Measurements from ENCODE around the gene CYS1.
"Not testable (repeated sequence)": the region's sequence is repeated elsewhere in the genome, so short reads cannot be mapped to it uniquely, and the experiment has no call there.

The CYS1 gene

GRCh38 chr2:10045561-10046355, 34.5 kb downstream of the CYS1 start:
- no peak for DNase-seq

- DNase-seq, result peak; percentile 97
Observed at GRCh38 chr2:10043906-10044601, 36.2 kb downstream of the CYS1 start.

- peak; percentile 91 for DNase-seq
Observed at GRCh38 chr2:10043256-10043905, 36.8 kb downstream of the CYS1 start, which contains the start of gene KLF11. KLF11 (plus strand) TSS chr2:10043550; CDS start chr2:10043717, 167 bp downstream.

GRCh38 chr2:10042301-10043161, 37.7 kb downstream of the CYS1 start:
- peak; percentile 36 for DNase-seq

- no peak for DNase-seq
Observed at GRCh38 chr2:10041711-10042110, 38.5 kb downstream of the CYS1 start.

- DNase-seq, result no peak
Observed at GRCh38 chr2:10039658-10040410, 40.4 kb downstream of the CYS1 start.

GRCh38 chr2:10038716-10039115, 41.5 kb downstream of the CYS1 start:
- no peak for DNase-seq

GRCh38 chr2:10038123-10038522, 42.1 kb downstream of the CYS1 start:
- no peak for DNase-seq

- peak; percentile 71 for DNase-seq
Observed at GRCh38 chr2:10036095-10036884, 43.9 kb downstream of the CYS1 start.

- DNase-seq, result no peak
Observed at GRCh38 chr2:10035633-10036032, 44.6 kb downstream of the CYS1 start.

- DNase-seq, result peak; percentile 36
Observed at GRCh38 chr2:10035053-10035422, 45.2 kb downstream of the CYS1 start.

- DNase-seq, result no peak
Observed at GRCh38 chr2:10034333-10035052, 45.7 kb downstream of the CYS1 start.

GRCh38 chr2:10033251-10034006, 46.8 kb downstream of the CYS1 start:
- DNase-seq, result no peak

- DNase-seq, result no peak
Observed at GRCh38 chr2:10032746-10033105, 47.5 kb downstream of the CYS1 start.

- DNase-seq, result no peak
Observed at GRCh38 chr2:10031886-10032745, 48.1 kb downstream of the CYS1 start.

GRCh38 chr2:10030798-10031197, 49.4 kb downstream of the CYS1 start:
- not testable (repeated sequence) for DNase-seq

- DNase-seq, result no peak
Observed at GRCh38 chr2:10030311-10030736, 49.9 kb downstream of the CYS1 start.

GRCh38 chr2:10029875-10030223, 50.4 kb downstream of the CYS1 start:
- no peak for DNase-seq
